Measurements from ENCODE around the gene CHST3.

The CHST3 gene

GRCh38 chr10:72061491-72061890 lies 97.3 kb downstream of the CHST3 start:
- H3K27ac ChIP-seq: no peak overlapping the region
- TF ChIP-seq, protein P1, sequence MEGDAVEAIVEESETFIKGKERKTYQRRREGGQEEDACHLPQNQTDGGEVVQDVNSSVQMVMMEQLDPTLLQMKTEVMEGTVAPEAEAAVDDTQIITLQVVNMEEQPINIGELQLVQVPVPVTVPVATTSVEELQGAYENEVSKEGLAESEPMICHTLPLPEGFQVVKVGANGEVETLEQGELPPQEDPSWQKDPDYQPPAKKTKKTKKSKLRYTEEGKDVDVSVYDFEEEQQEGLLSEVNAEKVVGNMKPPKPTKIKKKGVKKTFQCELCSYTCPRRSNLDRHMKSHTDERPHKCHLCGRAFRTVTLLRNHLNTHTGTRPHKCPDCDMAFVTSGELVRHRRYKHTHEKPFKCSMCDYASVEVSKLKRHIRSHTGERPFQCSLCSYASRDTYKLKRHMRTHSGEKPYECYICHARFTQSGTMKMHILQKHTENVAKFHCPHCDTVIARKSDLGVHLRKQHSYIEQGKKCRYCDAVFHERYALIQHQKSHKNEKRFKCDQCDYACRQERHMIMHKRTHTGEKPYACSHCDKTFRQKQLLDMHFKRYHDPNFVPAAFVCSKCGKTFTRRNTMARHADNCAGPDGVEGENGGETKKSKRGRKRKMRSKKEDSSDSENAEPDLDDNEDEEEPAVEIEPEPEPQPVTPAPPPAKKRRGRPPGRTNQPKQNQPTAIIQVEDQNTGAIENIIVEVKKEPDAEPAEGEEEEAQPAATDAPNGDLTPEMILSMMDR (conservative IDR thresholded peaks at IDR 0.05): no peak

GRCh38 chr10:72061930-72062329 lies 97.7 kb downstream of the CHST3 start:
- TF ChIP-seq, protein P1 (conservative IDR thresholded peaks at IDR 0.05): no peak
- no peak for TF ChIP-seq ZFX (IDR thresholded peaks at IDR 0.05)
- no peak overlapping the region for H3K27ac ChIP-seq

DNA sequence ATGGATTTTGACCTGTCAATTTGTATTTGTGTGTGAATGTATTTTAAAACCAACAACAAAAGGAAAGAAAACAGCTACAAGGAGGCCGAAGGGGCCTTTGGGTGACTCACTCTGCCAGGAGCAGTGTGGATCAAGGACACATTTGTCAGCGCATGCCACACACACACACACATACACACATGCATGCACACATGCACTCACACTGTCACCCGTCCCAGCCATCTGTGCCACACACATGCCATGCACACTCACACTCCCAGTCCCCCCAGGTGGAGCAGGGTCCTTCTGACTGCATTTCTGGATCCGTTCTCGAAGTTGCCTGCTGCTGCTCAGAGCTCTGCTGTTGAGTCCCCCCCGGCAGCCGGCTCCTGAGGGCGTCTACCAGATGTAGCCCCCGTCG lies 98.2 kb downstream of the CHST3 start:
- TF ChIP-seq ZFX (IDR thresholded peaks at IDR 0.05): no peak

More for the DNA sequence above, 98.2 kb downstream of the CHST3 start:
- H3K27ac ChIP-seq: no peak overlapping the region

All from C4-2B (cell line).